SK-N-MC (cell line): Measurements from ENCODE around the gene IFI30.
"Not testable (repeated sequence)": the region's sequence is repeated elsewhere in the genome, so short reads cannot be mapped to it uniquely, and the experiment has no call there.

Source experiments
- DNase-seq: peaks from one replicate; pipeline ENCODE4 v3.0.0-alpha.2; 2011; ENCODE audit warnings: low read depth, low spot score
- H3K27ac ChIP-seq: fragments of 200-600 bp; sonication (generic); 2 replicates; pipeline ENCODE4 v1.5.1; 2016; ENCODE audit warnings: mixed run types
- H3K36me3 ChIP-seq: fragments of 200-600 bp; sonication (generic); 2 replicates; pipeline ENCODE4 v1.6.1; 2017; ENCODE audit warnings: antibody characterized with exemption, low read length, mixed read lengths; ENCODE audit not compliant: insufficient read depth
- H3K4me3 ChIP-seq: fragments of 200-600 bp; sonication (generic); 2 replicates; pipeline ENCODE4 v1.5.1; 2016
- H3K9ac ChIP-seq: fragments of 200-600 bp; sonication (generic); 2 replicates; pipeline ENCODE4 v1.8.0; 2017; ENCODE audit warnings: mixed run types, mixed read lengths; ENCODE audit not compliant: insufficient read length
- H3K9me3 ChIP-seq: fragments of 200-600 bp; sonication (generic); 2 replicates; pipeline ENCODE4 v1.6.1; 2017; ENCODE audit warnings: low read depth, mild to moderate bottlenecking, antibody characterized with exemption, low read length, moderate library complexity, mixed read lengths
- EZH2 ChIP-seq: fragments of 200-600 bp; sonication (generic); IDR thresholded peaks from one replicate; pipeline ENCODE4 v1.6.1; 2017; ENCODE audit warnings: antibody characterized with exemption
- FOXP2 ChIP-seq: optimal IDR thresholded peaks from 2 replicates; pipeline ENCODE3; 2011; ENCODE audit warnings: mild to moderate bottlenecking, moderate library complexity; ENCODE audit not compliant: insufficient read depth; ENCODE audit errors: extremely low read length, control extremely low read depth
- POLR2AphosphoS5 ChIP-seq: IDR thresholded peaks from 2 replicates; pipeline ENCODE4 v1.6.1; 2012; ENCODE audit warnings: mild to moderate bottlenecking, low read depth, low read length, borderline replicate concordance

Gene IFI30

DNA sequence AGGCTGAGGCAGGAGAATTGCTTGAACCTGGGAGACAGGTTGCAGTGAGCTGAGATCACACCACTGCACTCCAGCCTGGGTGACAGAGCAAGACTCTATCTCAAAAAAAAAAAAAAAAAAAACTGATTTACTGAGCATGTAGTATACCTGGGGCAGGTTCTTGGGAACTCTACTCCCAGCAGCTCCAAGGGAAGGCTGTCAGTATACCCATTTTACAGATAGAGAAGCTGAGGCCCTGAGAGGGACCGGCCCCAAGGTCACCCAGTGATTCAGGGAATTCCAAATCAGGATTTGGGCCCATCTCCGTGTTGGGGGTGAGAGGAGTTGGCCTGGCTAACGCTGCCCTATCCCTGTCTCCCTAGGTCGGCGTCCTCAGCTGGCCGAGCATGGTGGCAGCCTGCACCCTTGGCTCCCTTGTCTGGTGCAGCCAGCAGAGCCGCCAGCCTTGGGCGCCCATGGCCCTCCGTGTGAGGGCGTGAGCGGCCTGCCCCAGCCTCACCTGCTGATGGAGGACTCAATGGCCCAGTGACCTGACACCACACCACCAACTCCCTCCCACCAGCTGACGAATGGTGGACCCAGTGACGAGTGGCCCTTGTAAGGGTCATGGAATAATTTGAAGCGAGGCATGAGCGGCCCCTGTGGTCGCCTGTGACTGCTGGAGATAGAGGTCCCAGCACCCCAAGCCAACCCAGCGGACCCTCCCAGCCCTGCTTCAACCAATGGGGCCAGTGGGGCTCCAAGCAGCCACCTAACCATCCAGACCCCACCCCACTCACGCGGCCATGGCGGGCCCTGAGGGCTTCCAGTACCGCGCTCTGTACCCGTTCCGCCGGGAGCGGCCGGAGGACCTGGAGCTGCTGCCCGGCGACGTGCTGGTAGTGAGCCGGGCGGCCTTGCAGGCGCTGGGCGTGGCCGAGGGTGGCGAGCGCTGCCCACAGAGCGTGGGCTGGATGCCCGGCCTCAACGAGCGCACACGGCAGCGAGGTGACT is 18.2 kb upstream of the IFI30 start:
- Histone ChIP-seq H3K36me3 (no peaks in the 10 kb centered on the region; the same call in 1 of the 2 replicates), H3K9ac (no peak overlapping the region), H3K4me3 (no peak overlapping the region), H3K9me3 (no peaks in the 10 kb centered on the region), H3K27ac (no peak overlapping the region)
- no peak for DNase-seq
- TF ChIP-seq POLR2AphosphoS5 (no peak), EZH2 (no peak), FOXP2 (no peak)

GRCh38 chr19:18156268-18156667 is 17.3 kb upstream of the IFI30 start:
- TF ChIP-seq EZH2, result no peak
- no peak for TF ChIP-seq FOXP2
- no peak for TF ChIP-seq POLR2AphosphoS5
- no peak overlapping the region for H3K9ac ChIP-seq
- H3K27ac ChIP-seq, result no peak overlapping the region
- DNase-seq, result no peak
- H3K36me3 ChIP-seq, result no peaks in the 10 kb centered on the region; the same call in 1 of the 2 replicates
- H3K4me3 ChIP-seq, result no peak overlapping the region
- no peaks in the 10 kb centered on the region for H3K9me3 ChIP-seq

DNA sequence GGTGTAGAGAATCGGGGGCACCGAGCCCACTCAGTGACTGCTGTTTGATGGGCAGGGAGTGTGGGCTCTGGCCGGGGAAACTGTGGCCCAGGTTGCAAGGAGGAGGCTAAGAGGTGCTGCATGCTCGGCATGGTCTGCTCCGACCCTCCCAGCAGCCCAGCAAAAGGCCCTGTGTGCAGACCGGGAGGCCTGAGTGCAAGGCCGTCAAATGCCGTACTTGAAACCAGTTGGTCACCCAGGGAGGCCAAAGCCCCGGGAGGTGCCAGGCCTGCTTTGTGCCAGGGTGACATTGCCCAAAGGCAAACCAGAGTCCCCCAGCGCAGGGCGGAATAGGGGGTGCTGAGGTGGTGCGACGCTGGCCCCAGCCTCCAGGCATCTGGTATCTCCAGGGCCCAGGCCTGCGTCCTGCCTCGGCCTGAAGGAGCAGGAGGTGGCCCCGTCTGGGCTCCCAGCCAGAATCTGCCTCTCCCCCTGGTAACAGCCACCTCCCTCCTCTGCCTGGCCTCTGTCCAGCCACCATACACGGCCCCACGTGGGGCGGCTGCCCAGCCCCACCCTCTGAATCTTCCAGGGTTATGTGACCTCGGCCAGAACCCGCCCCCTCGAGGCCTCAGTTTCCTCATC is 16.7 kb upstream of the IFI30 start:
- H3K9me3 ChIP-seq, result no peaks in the 10 kb centered on the region
- no peak overlapping the region for H3K27ac ChIP-seq
- no peak overlapping the region for H3K9ac ChIP-seq
- peaks cover 2% of the 10 kb centered on the region; the same call in 1 of the 2 replicates for H3K36me3 ChIP-seq
- TF ChIP-seq POLR2AphosphoS5 (no peak), FOXP2 (no peak), EZH2 (no peak)
- no peak for DNase-seq
- no peak overlapping the region for H3K4me3 ChIP-seq

DNA sequence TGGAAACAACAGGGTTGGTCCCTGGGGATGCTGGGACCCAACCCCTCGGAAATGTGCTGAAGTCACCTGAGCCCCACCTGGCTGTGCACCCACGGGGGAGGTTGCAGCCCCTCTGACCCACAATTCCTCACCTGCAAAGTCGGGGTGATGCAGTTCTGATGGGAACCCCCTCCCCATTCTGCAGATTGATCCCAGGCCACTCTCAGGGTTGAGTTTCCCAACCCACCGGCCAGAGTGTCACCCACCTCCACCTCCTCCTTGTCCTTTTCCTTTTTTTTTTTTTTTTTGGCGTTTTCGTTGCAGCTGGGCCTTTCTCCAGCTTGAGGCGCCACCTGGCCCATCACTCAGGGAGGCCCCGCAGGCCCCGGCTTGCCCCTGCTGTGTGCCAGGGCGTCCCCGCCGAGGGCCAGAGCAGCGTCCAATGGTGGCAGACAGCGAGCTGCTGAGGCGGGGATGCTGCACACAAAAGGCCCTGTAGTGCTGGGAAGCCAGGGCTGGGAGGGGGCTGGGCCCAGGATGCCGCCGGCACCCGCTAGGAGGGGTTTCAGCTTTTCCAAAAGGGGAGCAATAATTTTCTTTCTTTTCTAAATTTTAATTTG is 16.0 kb upstream of the IFI30 start:
- no peaks in the 10 kb centered on the region for H3K9me3 ChIP-seq
- TF ChIP-seq EZH2 (no peak), POLR2AphosphoS5 (no peak), FOXP2 (no peak)
- H3K4me3 ChIP-seq, result no peak overlapping the region
- no peak for DNase-seq
- H3K36me3 ChIP-seq, result peaks cover 7% of the 10 kb centered on the region; the same call in 1 of the 2 replicates
- no peak overlapping the region for H3K9ac ChIP-seq
- no peak overlapping the region for H3K27ac ChIP-seq

GRCh38 chr19:18158467-18158866 is 15.1 kb upstream of the IFI30 start:
- Histone ChIP-seq H3K9me3 (no peaks in the 10 kb centered on the region), H3K4me3 (no peak overlapping the region), H3K36me3 (peaks cover 14% of the 10 kb centered on the region; the same call in 1 of the 2 replicates), H3K9ac (no peak overlapping the region), H3K27ac (no peak overlapping the region)
- DNase-seq, result no peak
- no peak for TF ChIP-seq POLR2AphosphoS5
- no peak for TF ChIP-seq EZH2
- TF ChIP-seq FOXP2, result no peak

DNA sequence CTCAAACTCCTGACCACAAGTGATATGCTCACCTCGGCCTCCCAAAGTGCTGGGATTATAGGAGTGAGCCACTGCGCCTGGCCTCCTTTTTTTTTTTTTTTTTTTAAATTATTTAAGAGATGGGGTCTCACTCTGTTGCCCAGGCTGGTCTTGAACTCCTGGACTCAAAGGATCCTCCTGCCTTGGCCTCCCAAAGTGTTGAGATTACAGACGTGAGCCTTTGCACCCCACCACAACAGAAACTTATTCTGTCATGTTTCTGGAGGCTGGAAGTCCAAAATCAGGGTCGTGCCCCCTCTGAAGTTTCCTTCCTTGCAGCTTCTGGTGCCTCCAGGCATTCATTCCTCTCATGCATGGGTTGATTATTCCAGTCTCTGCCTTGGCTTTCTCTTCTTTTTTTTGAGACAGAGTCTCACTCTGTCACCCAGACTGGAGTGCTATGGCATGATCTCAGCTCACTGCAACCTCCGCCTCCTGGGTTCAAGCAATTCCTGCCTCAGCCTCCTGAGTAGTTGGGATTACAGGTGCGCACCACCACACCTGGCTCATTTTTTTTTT is 14.5 kb upstream of the IFI30 start:
- DNase-seq, H3K9ac ChIP-seq, H3K27ac ChIP-seq, H3K9me3 ChIP-seq, H3K4me3 ChIP-seq: not testable (repeated sequence)
- H3K36me3 ChIP-seq, result peaks cover 14% of the 10 kb centered on the region; the same call in 1 of the 2 replicates

DNA sequence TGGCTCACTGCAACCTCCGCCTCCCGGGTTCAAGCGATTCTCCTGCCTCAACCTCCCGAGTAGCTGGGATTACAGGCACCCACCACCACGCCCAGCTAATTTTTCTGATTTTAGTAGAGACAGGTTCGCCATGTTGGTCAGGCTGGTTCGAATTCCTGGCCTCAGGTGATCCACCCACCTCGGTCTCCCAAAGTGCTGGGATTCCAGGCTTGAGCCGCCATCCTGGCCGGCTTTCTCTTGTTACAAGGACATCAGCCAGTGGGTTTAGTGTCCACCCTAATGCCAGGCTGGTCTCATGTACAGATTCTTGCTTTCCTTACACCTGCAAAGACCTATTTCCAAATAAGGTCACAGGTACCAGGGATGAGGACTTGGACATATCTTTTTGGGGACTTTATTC is 13.8 kb upstream of the IFI30 start:
- no peaks in the 10 kb centered on the region for H3K9me3 ChIP-seq
- TF ChIP-seq EZH2 (no peak), POLR2AphosphoS5 (no peak), FOXP2 (no peak)
- H3K27ac ChIP-seq, result no peak overlapping the region
- DNase-seq, result no peak
- no peak overlapping the region for H3K9ac ChIP-seq
- H3K36me3 ChIP-seq, result peaks cover 14% of the 10 kb centered on the region; the same call in 1 of the 2 replicates
- no peak overlapping the region for H3K4me3 ChIP-seq

GRCh38 chr19:18160493-18160970 is 13.1 kb upstream of the IFI30 start:
- Histone ChIP-seq H3K27ac (no peak overlapping the region), H3K9me3 (no peaks in the 10 kb centered on the region), H3K9ac (peak overlapping the region; percentile 68), H3K4me3 (peak overlapping the region; percentile 63), H3K36me3 (peaks cover 16% of the 10 kb centered on the region; the same call in 1 of the 2 replicates)
- no peak for DNase-seq
- TF ChIP-seq POLR2AphosphoS5, result no peak
